Sigmoid colon (tissue), 7 donors: Measurements from ENCODE around the gene CLMN. TPM values are rescaled to one million over a fixed set of nuclear protein-coding genes. Genes with fewer than 3 reads are reported as not detected.

Experiments used
- DNase-seq: peaks from one replicate; pipeline ENCODE4 v3.0.0-alpha.2; 2019
- H3K27ac ChIP-seq, 4 donors: fragments of 200-600 bp; sonication (generic); one replicate each; pipeline ENCODE4 v1.5.1; 2016 to 2019; ENCODE audit warnings: mild to moderate bottlenecking in 1 of 4
- H3K27me3 ChIP-seq, 3 donors: fragments of 200-600 bp; sonication (generic); one replicate each; pipeline ENCODE4 v1.5.1; 2019; ENCODE audit warnings: mild to moderate bottlenecking in 1 of 3
- H3K36me3 ChIP-seq, 4 donors: fragments of 200-600 bp; sonication (generic); one replicate each; pipeline ENCODE4 v1.5.1; 2016 to 2019
- H3K4me1 ChIP-seq, 4 donors: fragments of 200-600 bp; sonication (generic); one replicate each; pipeline ENCODE4 v1.5.1; 2017 to 2019
- H3K4me3 ChIP-seq, 4 donors: fragments of 200-600 bp; sonication (generic); one replicate each; pipeline ENCODE4 v1.5.1; 2017 to 2019; ENCODE audit warnings: mild to moderate bottlenecking in 2 of 4, moderate library complexity in 1 of 4
- H3K9me3 ChIP-seq, 4 donors: fragments of 200-600 bp in 3 of 4; sonication (generic) in 3 of 4; one replicate each; pipeline versions ENCODE4 v1.5.1 to v1.6.1; 2013 to 2019
- EP300 ChIP-seq, 4 donors: sonication (generic); formaldehyde crosslinking; IDR thresholded peaks; one replicate each; pipeline ENCODE4 v1.6.1; 2017; ENCODE audit warnings: antibody characterized with exemption in 4 of 4
- POLR2A ChIP-seq, 2 donors: fragments of 450-650 bp; IDR thresholded peaks; one replicate each; pipeline ENCODE4 v1.6.1; 2016; ENCODE audit warnings: antibody characterized with exemption in 2 of 2, mild to moderate bottlenecking in 2 of 2, moderate library complexity in 2 of 2
- POLR2AphosphoS5 ChIP-seq, 4 donors: sonication (generic); formaldehyde crosslinking; IDR thresholded peaks; one replicate each; pipeline ENCODE4 v1.6.1; 2017; ENCODE audit warnings: antibody characterized with exemption in 4 of 4
- WGBS, 2 donors: extraction: QIAGEN DNeasy Blood & Tissue Kit; methylation state at CpG; one replicate each; pipeline ENCODE4 v1.1.7; 2013; 5-methylcytosine and 5-hydroxymethylcytosine counted together
- intact Hi-C: fragments of 100-400 bp; cut with DNase I; formaldehyde crosslinking; loops from one replicate; pipeline ENCODE4 v1.15.1; 2023
- polyA plus RNA-seq, 3 donors: library from polyadenylated mRNA; stranded (reverse); fragments of 200-250 nt; gene quantifications; one replicate each; pipeline ENCODE4 v1.2.3, GENCODE V29; 2013
- total RNA-seq, 4 donors: library from RNA; depleted of rRNA; stranded (reverse); fragments of >200 nt; gene quantifications; one replicate each; pipeline ENCODE4 v1.1.0, GENCODE V29; 2016
- TF ChIP-seq, protein P1 (sequence below), 4 experiments: fragments of 450-650 bp in 3 of 4; fragments of 200-600 bp in 1 of 4; IDR thresholded peaks; one replicate each; pipeline ENCODE4 v1.5.1; 2016 to 2019; ENCODE audit warnings: antibody characterized with exemption in 4 of 4, mild to moderate bottlenecking in 3 of 4, moderate library complexity in 2 of 4
- donor health status: healthy with polysubstance abuse.
- donor health status: Bipolar disorder and iron deficiency.
- donor health status: healthy.

CLMN gene
- total and polyA plus RNA-seq, 7 donors = 3.5 to 40.2 (median 9.1) TPM

DNA sequence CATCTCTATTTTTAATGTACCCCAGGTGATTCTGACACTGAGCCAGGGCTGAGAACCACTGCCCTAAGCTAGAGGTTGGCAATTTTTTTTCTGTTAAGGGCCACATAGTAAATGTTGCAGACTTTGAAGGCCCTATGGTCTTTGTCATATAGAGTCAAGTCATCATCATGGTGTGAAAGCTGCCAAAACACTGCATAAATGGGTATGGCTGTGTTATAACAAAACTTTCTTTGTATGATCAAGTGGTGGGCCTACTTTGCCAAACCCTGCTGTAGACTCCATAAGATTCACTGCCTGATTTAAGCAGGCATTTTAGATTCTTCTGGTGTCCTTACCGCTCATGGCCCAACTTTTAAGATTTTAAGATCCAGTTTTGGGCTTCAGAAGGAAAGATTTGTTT is 76.8 kb downstream of the CLMN start:
- H3K27me3 ChIP-seq = no peaks in the 10 kb centered on the region
- H3K4me3 ChIP-seq = no peak overlapping the region
- H3K4me1 ChIP-seq = no peaks in the 10 kb centered on the region
- H3K27ac ChIP-seq = no peak overlapping the region
- intact Hi-C loops = no loop called here
- TF ChIP-seq, protein P1, sequence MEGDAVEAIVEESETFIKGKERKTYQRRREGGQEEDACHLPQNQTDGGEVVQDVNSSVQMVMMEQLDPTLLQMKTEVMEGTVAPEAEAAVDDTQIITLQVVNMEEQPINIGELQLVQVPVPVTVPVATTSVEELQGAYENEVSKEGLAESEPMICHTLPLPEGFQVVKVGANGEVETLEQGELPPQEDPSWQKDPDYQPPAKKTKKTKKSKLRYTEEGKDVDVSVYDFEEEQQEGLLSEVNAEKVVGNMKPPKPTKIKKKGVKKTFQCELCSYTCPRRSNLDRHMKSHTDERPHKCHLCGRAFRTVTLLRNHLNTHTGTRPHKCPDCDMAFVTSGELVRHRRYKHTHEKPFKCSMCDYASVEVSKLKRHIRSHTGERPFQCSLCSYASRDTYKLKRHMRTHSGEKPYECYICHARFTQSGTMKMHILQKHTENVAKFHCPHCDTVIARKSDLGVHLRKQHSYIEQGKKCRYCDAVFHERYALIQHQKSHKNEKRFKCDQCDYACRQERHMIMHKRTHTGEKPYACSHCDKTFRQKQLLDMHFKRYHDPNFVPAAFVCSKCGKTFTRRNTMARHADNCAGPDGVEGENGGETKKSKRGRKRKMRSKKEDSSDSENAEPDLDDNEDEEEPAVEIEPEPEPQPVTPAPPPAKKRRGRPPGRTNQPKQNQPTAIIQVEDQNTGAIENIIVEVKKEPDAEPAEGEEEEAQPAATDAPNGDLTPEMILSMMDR (IDR thresholded peaks at IDR 0.05) = no peak
- TF ChIP-seq POLR2A (IDR thresholded peaks at IDR 0.05) (no peak), EP300 (IDR thresholded peaks at IDR 0.05) (no peak), POLR2AphosphoS5 (IDR thresholded peaks at IDR 0.05) (no peak)
- no peak for DNase-seq
- 95 to 98% methylated on average over 1 of the region's 1 CpG for WGBS, 2 donors
- H3K9me3 ChIP-seq = no peaks in the 10 kb centered on the region
- H3K36me3 ChIP-seq = no peaks in the 10 kb centered on the region

DNA sequence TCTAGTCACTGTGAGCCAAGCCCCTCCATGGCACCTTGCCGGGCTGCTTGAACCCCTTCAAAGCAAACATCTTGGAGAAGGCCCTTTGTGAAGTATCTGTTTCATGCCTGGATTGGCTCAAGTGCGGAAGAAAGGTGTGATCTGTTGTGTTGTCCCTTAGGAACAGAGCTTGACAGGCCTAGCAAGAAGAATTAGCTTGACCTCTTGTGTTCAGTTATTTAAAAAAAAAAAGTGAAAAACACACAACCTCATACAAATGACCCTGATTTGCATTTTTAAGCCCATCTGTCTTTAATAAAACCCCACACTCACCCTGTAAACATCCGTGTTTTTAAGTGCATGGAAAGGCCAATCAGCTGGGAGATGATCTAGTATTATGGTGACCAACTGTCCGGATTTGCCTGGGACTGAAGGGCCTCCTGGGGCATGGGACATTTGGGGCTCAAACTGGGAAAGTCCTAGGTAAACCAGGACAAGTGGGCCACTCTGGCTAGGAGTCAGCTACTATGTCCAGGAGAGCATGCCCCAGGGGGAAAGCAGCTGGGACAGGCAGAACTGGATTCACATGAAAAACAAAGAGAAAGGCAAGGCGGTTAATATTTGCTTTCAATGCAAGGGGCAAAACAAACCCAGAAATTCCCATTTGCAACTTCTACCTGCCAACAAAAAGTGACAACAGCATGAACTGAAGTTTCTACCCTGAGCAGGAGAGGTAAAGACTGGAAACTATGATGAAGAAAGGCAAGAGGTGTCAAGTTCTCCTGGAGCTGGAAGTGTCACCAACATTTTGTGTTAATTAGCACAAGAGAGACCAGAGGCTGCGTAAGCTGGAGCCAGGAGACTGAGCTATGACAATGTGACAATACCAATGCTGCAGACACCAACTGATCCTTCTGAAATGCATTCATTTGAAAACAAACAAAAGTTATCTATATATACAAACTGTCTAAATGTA is 78.6 kb downstream of the CLMN start:
- no peaks in the 10 kb centered on the region for H3K27me3 ChIP-seq
- no peak for DNase-seq
- no peaks in the 10 kb centered on the region for H3K36me3 ChIP-seq
- H3K9me3 ChIP-seq = no peaks in the 10 kb centered on the region
- H3K4me1 ChIP-seq = no peaks in the 10 kb centered on the region
- WGBS, 2 donors = 86 to 88% methylated on average over 6 of the region's 6 CpGs
- H3K27ac ChIP-seq = no peak overlapping the region
- intact Hi-C loops = no loop called here
- TF ChIP-seq EP300 (IDR thresholded peaks at IDR 0.05) = no peak
- TF ChIP-seq, protein P1 (IDR thresholded peaks at IDR 0.05) = no peak
- TF ChIP-seq POLR2AphosphoS5 (IDR thresholded peaks at IDR 0.05) = no peak
- no peak for TF ChIP-seq POLR2A (IDR thresholded peaks at IDR 0.05)
- no peak overlapping the region for H3K4me3 ChIP-seq

DNA sequence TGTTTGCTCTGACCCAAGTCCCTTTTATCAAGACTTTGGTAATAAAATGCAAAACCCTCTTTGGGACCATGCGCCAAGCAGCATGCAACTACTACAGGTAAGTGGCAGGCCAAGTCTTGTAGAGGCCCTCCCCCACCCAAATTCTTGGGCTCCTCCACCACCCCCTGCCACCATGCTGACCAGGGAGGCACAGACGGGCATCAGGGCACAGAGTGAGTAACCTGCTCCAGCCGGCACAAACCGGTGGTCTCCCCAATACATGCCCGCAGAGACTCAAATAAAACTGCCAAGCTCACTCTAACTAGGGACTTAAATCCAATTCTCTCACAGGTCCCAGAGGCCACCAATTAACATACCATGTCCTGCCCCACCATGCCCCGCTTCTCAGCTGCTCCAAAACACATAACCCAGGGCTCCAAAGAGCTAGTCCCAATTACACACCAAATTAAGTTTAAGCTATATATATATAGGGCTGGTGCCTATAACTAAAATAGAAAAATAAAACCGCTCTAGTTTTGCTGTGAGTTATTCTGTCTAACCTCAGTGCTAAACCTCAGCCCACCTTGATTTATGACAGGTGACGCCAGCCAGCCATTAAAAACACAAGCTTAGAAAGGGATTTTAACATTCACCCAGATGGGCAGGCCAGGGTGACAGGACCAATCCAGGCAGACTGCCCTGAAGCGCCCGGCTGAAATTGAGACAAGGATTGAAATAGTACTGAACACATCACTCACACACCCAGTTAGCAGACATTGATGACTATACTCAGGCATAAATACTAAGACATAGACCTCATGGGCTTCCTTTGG is 81.0 kb downstream of the CLMN start:
- no peak for DNase-seq
- 80 to 88% methylated on average over 10 of the region's 10 CpGs for WGBS, 2 donors
- no peak overlapping the region for H3K4me3 ChIP-seq
- no peak overlapping the region for H3K27ac ChIP-seq
- H3K27me3 ChIP-seq = no peaks in the 10 kb centered on the region
- H3K9me3 ChIP-seq = no peaks in the 10 kb centered on the region
- TF ChIP-seq EP300 (IDR thresholded peaks at IDR 0.05) (no peak), POLR2A (IDR thresholded peaks at IDR 0.05) (no peak), POLR2AphosphoS5 (IDR thresholded peaks at IDR 0.05) (no peak)
- TF ChIP-seq, protein P1 (IDR thresholded peaks at IDR 0.05) = no peak
- peaks cover 0 to 9% (median 3%) of the 10 kb centered on the region in 4 donors for H3K4me1 ChIP-seq
- intact Hi-C loops = no loop called here
- no peaks in the 10 kb centered on the region for H3K36me3 ChIP-seq

DNA sequence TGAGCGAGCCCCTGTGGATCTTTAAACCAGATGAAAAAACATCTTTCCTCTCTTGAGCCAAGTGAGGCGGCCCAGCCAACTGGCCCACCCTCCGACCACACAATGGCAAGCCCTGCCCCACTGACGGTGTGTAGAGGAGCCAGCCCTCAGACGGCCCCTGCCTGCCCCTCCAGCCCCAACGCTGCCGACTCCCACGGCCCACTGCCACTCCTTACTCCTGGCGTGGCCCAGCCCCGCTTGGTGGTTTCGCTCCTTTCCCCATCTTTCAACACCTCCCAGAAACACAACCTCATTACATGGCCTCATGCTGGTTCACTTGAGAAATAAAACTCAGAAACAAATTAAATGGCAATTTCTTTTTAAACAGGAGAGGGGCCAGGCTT is 81.8 kb downstream of the CLMN start:
- intact Hi-C loops = no loop called here
- no peaks in the 10 kb centered on the region for H3K27me3 ChIP-seq
- DNase-seq = no peak
- H3K36me3 ChIP-seq = no peaks in the 10 kb centered on the region
- TF ChIP-seq POLR2A (IDR thresholded peaks at IDR 0.05) (no peak), EP300 (IDR thresholded peaks at IDR 0.05) (no peak), POLR2AphosphoS5 (IDR thresholded peaks at IDR 0.05) (no peak)
- TF ChIP-seq, protein P1 (IDR thresholded peaks at IDR 0.05) = no peak
- no peak overlapping the region for H3K4me3 ChIP-seq
- H3K27ac ChIP-seq = no peak overlapping the region
- WGBS, 2 donors = 74 to 78% methylated on average over 11 of the region's 11 CpGs
- no peaks in the 10 kb centered on the region for H3K9me3 ChIP-seq
- peaks cover 0 to 9% (median 3%) of the 10 kb centered on the region in 4 donors for H3K4me1 ChIP-seq
